Prostate gland (tissue), 2 donors: ENCODE data around the gene ARHGAP24.

Experiments
- POLR2A ChIP-seq: fragments of 450-650 bp; IDR thresholded peaks from one replicate; pipeline ENCODE4 v1.6.1; 2016; ENCODE audit warnings: antibody characterized with exemption, mild to moderate bottlenecking
- POLR2AphosphoS5 ChIP-seq: sonication (generic); formaldehyde crosslinking; IDR thresholded peaks from one replicate; pipeline ENCODE4 v1.6.1; 2017; ENCODE audit warnings: antibody characterized with exemption
- TF ChIP-seq, protein P1 (sequence below), 4 experiments: fragments of 200-600 bp in 2 of 4; fragments of 450-650 bp in 2 of 4; sonication (generic) in 2 of 4; IDR thresholded peaks; 1 replicate in 3 of 4; 2 replicates in 1 of 4; pipeline ENCODE4 v1.5.1; 2016 to 2019; ENCODE audit warnings: antibody characterized with exemption in 4 of 4, mild to moderate bottlenecking in 2 of 4, moderate library complexity in 2 of 4

- TF ChIP-seq, protein P1, sequence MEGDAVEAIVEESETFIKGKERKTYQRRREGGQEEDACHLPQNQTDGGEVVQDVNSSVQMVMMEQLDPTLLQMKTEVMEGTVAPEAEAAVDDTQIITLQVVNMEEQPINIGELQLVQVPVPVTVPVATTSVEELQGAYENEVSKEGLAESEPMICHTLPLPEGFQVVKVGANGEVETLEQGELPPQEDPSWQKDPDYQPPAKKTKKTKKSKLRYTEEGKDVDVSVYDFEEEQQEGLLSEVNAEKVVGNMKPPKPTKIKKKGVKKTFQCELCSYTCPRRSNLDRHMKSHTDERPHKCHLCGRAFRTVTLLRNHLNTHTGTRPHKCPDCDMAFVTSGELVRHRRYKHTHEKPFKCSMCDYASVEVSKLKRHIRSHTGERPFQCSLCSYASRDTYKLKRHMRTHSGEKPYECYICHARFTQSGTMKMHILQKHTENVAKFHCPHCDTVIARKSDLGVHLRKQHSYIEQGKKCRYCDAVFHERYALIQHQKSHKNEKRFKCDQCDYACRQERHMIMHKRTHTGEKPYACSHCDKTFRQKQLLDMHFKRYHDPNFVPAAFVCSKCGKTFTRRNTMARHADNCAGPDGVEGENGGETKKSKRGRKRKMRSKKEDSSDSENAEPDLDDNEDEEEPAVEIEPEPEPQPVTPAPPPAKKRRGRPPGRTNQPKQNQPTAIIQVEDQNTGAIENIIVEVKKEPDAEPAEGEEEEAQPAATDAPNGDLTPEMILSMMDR (IDR thresholded peaks at IDR 0.05) = no peak
- TF ChIP-seq POLR2A = no peak
- TF ChIP-seq POLR2AphosphoS5 = no peak
Observed at GRCh38 chr4:85805891-85806290, 330.9 kb downstream of the ARHGAP24 start.
